ENCODE measurements around the gene RNF183. TPM values are rescaled to one million over a fixed set of nuclear protein-coding genes. Genes with fewer than 3 reads are reported as not detected.
"Not testable (repeated sequence)": the region's sequence is repeated elsewhere in the genome, so short reads cannot be mapped to it uniquely, and the experiment has no call there.

Gene RNF183
- polyA plus RNA-seq, 4 donors, result 4.9 to 7.5 (median 6.3) TPM

- no peak for DNase-seq (ENCODE audit: low read depth in 4 of 4, low spot score in 3 of 4)
Observed at GRCh38 chr9:113319054-113319453, 15.9 kb upstream of the RNF183 start.

GRCh38 chr9:113317777-113318176 lies 14.6 kb upstream of the RNF183 start:
- DNase-seq (ENCODE audit: low read depth in 4 of 4, low spot score in 3 of 4), result no peak

- no peak for DNase-seq (ENCODE audit: low read depth in 4 of 4, low spot score in 3 of 4)
Observed at GRCh38 chr9:113316030-113316429, 12.9 kb upstream of the RNF183 start.

GRCh38 chr9:113315231-113315630 lies 12.1 kb upstream of the RNF183 start:
- DNase-seq (ENCODE audit: low read depth in 4 of 4, low spot score in 3 of 4), result no peak

DNA sequence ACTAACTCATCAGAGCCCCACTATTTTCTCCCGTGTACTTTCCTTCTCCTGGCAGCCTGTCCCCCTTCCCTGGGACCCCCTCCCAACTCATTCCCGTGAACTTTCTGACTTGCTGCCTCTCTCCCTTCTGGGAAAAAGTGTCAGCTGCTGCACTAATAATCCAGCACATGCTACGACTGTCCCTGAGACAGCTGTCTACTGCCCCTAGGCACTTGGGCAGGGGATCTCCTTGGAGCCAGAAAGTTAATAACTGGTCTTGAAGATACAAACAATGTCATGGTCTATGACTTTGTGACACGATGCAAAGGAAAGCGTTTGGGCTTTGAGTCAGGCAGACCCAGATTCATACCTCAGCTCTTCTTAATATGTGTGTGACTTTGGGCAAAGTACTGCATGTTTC lies 10.1 kb upstream of the RNF183 start:
- DNase-seq (ENCODE audit: low read depth in 4 of 4, low spot score in 3 of 4), result no peak

DNA sequence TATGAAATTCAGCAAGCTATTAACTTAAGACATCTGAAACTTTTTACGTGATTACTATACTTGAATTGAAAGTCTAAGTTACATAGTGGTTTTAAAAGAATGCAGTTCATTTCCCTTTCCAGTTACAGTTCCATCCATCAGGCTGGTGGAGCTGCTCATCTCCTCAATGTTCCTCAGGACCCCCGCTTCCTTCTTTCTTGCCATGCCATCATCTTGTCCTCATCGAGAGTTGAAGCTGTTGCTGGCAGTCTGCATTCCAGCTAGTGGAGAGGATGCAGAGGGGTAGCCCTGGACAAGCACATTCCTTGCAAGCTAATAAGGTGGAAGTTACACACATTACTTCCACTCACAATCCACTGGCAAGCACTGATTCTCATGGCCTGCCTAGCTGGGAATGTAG lies 8.8 kb upstream of the RNF183 start:
- no peak for DNase-seq (ENCODE audit: low read depth in 4 of 4, low spot score in 3 of 4)

GRCh38 chr9:113310538-113310937 lies 7.4 kb upstream of the RNF183 start:
- no peak for DNase-seq (ENCODE audit: low read depth in 4 of 4, low spot score in 3 of 4)

DNA sequence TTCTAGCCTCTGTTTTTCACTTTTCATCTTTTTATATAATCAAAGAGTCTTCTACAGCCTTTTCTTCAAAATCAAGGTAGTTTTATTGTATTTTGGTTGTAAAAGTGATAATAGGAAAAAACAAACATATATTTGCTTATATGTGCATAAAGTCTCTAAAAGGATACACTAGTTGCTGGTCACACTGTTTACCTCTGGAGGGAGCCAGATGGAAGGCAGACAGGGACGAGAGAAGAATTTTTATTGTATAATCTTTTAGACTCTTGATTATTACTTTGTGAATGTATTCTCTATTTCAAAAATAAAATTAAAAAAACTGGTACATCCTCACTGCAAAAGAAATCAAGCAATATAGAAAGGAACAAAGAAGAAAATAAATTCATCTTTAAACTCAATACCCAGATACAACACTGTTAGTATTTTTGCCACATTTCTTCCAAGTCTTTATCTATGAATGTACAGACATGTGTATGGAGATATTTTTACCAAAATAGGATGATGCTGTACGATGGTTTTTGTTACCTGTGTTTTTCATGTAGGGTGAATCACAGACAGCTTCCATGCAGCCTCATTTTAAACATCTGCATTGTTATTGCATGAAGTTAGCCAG lies 6.1 kb upstream of the RNF183 start:
- no peak for DNase-seq (ENCODE audit: low read depth in 4 of 4, low spot score in 3 of 4)

DNA sequence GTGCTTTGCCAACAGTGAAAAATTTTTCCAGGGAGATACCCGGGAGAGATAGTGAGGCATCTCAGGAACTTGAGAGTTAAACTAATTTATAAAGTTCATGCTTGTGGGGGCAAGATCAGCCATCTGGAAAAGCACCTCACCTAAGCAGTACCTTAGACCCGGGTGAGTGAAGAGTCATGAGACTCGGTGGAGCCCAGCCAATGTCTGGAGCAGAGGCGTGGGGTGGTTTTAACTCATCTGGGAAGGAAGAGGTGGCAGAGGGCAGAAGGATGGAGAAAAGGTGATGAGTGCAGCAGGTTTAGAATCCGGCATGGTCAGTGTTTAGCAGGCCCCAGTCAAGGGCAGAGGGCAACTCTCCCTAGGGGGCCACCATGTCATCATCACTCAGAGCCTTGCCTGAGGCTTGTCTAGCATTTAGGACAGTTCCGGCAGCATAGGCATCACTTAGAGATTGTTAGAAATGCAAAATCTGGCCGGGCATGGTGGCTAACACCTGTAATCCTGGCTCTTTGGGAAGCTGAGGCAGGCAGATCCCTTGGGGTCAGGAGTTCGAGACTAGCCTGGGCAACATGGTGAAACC lies 4.3 kb upstream of the RNF183 start:
- DNase-seq (ENCODE audit: low read depth in 4 of 4, low spot score in 3 of 4), result no peak

DNA sequence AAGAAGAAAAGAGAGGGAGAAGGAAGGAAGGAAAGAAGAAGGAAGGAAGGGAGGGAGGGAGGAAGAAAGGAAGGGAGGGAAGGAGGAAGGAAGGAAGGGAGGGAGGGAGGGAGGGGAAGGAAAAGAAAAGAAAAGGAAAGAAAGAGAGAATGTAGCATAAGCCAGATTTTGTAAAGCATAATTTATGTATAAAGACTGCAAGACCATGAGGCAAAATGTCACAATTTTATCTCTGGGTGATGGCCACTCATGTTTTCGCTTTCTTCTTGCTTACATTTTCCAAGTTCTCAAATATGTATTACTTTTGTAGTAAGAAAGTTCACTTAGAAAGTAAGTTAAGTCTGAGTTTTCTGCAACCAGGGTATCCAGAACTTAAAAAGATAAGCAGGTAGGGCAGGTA lies 3.4 kb upstream of the RNF183 start:
- DNase-seq (ENCODE audit: low read depth in 4 of 4, low spot score in 3 of 4), result no peak

DNA sequence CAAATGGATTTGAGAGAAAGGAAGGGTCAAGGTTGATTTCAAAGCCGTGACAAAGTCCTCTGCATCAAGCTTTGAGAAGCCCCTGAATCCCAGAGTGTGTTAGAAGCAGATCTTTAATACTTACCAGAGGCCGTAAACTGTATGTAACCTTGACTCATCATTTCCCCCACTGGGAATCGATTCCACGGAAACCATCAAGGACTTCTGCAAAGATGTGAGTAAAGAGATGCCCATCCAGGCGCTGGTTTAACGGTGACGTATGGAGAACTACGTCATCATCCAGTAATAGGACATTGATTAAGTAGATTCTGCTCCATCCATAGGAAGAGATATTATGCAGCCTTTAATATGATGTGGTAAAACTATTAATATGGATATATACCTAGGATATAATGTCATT lies 1.6 kb downstream of the RNF183 start:
- DNase-seq (ENCODE audit: low read depth in 4 of 4, low spot score in 3 of 4), result no peak

DNA sequence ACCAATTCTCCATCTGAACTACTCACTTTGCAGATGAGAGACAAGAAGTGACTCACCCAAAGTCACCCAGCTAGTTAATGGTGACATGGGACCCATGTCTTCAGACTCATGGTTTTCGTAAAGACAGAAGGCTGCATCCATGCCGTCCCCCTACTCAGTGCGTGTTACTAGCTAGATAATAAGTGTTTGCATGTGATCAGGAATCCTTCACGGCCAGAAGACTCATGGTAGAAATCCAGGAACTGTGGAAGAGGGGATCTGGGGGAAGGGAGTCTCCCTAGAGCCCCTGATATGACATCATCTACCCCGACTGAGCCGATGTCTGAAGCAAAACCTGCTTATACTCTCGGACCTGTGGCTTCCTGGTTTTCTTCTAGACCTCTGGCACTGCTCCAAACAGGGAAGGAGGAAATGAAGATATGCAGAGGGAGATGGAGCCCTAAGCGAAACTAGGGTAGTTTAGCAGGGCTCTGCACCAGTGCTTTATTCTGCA lies 3.3 kb downstream of the RNF183 start:
- no peak for DNase-seq (ENCODE audit: low read depth in 4 of 4, low spot score in 3 of 4)

- DNase-seq (ENCODE audit: low read depth in 4 of 4, low spot score in 3 of 4), result no peak
Observed at GRCh38 chr9:113298924-113299770, 4.0 kb downstream of the RNF183 start.

DNA sequence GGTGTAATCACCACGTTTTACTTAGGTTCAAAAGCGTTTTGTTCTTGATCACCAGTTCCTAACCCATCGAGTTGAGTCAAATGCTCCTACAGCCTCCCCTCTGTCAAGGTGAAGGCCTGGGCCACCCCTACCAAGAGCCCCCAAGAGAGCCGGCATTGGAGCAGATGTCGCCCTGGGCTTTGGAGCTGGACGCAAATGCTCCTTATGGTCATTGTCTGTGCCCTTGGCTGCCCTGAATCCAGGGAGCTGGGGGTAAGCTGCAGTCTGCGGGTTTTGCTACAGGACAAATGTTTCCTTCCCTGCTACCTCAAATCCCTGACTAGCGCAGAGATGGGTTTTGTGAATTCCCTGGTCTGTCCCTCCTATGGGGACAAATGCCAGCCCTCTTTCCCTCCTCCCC lies 4.9 kb downstream of the RNF183 start:
- DNase-seq (ENCODE audit: low read depth in 4 of 4, low spot score in 3 of 4), result no peak

DNA sequence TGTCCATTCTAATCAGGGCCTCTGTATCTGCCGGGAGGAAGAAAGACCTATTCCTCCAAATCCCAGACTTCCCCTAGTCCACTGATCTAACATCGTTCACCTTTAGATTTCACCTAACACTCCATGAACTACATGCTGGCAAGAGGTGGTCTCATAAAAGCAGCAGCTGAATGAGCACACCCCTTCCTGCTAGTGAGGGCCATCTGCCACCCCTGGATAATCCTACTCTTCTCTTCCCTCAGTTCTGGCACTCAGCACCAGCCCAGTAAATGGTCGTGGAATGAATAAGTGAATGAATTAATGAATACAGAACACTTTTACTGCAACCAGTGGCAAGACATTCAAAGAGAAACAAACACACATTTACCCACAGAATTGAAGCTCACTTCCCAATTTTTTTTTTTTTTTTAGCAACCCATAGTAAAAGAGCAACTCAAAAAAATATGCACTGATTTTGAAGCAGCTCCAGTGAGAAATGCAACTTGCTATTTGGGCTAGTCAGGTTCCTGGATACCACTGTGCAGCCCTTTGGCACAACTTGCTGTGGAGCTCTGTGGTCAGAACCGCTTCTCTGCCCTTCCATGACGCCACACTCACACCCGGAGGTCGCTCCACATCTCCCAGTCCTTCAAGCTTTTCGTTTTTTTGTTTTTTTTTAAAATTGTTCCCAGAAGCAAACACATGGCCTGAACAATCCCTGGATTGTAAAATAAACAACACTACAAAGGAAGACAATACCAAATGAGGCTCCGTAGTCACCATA lies 6.2 kb downstream of the RNF183 start:
- no peak for DNase-seq (ENCODE audit: low read depth in 4 of 4, low spot score in 3 of 4)

- DNase-seq (ENCODE audit: low read depth in 4 of 4, low spot score in 3 of 4), result not testable (repeated sequence)
Observed at GRCh38 chr9:113296247-113296646, 6.9 kb downstream of the RNF183 start.

DNA sequence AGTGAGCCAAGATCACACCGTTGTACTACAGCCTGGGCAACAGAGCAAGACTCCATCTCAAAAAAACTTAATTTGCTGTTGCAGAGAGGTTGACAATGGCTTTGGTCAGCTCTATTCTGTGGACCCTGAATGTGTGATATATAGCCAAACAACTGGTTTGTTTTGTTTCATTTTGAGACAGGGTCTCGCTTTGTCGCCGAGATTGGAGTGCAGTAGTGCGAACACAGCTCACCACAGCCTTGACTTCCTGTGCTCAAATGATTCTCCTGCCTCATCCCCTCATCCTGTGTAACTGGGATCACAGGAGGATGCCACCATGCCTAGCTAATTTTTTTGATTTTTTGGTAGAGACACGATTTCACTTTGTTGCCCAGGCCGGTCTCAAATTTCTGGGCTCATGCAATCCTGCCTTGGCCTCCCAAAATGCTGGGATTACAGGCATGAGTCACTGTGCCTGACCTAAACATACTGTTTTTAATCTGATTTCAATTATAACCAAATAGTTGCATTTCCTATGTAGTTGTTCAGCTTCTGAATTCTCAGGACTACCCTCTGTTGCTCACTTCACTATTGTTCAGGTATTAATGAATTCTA lies 9.8 kb downstream of the RNF183 start:
- DNase-seq (ENCODE audit: low read depth in 4 of 4, low spot score in 3 of 4), result no peak

DNA sequence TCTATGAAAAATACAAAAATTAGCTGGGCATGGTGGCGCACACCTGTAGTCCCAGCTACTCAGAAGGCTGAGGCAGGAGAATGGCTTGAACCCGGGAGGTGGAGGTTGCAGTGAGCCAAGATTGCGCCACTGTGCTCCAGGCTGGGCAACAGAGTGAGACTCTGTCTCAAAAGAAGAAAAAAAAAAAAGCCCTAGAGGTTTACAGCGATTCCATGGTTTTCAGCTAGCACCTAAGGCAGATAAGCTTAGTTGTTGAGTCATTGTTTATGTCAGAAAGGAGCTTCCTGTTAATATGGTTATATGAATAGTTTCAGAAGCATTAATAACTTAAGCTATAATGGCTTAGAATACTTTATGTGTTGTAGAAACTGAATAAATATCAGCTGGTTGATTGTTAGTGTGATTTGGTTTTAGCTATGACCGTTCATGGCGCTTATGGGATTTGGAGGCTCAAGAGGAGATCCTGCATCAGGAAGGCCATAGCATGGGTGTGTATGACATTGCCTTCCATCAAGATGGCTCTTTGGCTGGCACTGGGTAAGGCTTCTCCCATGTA lies 13.0 kb downstream of the RNF183 start:
- DNase-seq (ENCODE audit: low read depth in 4 of 4, low spot score in 3 of 4), result no peak

DNA sequence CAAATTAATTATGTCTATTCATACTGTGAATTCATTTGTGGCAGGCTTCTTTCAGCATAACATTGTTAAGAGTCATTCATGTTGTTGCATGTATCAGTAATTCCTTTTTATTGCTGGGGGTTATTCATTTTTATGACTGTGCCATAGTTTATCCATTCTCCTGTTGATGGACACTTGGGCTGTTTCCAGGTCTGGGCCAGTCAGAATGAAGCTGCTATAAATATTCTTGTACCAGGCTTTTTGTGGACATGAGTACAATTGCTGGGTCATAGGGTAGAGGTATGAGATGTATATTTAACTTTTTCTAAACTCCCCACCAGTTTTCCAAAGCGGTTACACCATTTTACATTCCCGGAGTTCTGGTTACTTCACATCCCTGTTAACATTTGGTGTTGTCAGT lies 14.1 kb downstream of the RNF183 start:
- no peak for DNase-seq (ENCODE audit: low read depth in 4 of 4, low spot score in 3 of 4)

DNA sequence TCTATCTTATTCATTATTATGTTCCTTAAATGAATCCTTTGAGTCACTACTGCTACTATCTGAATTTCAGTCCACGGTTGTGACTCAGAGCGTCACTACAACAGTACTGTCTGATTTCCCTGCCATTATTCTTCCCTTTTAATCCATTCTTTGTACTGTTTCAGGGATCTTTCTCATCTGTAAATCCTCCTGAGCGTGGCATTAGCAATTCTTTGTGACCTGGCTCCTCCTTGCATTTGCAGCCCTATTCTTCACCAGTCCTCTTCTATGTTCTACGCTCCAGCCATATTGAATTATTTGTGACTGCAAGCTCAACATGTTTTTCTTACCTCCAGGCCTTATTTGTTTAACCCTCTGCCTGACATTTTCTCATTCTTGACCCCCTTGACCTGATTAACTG lies 21.8 kb downstream of the RNF183 start:
- no peak for DNase-seq (ENCODE audit: low read depth in 4 of 4, low spot score in 3 of 4)
